Prostate gland (tissue), 2 donors: ENCODE results near the gene HDAC4. TPM values are rescaled to one million over a fixed set of nuclear protein-coding genes. Genes with fewer than 3 reads are reported as not detected.

Experiments
- DNase-seq: peaks from one replicate; pipeline ENCODE4 v3.0.0-alpha.2; 2019; ENCODE audit warnings: low spot score
- H3K27ac ChIP-seq, 2 donors: fragments of 200-600 bp; sonication (generic); 2 replicates each; pipeline ENCODE4 v1.5.1; 2017 to 2019
- H3K27me3 ChIP-seq: fragments of 200-600 bp; sonication (generic); replicated peaks from 2 replicates; pipeline ENCODE4 v1.5.1; 2019; ENCODE audit not compliant: insufficient read depth
- H3K36me3 ChIP-seq, 2 donors: fragments of 200-600 bp; sonication (generic); 1 replicate in 1 of 2; 2 replicates in 1 of 2; pipeline versions ENCODE4 v1.5.1 to v1.8.1; 2017 to 2019
- H3K4me1 ChIP-seq: fragments of 200-600 bp; sonication (generic); replicated peaks from 2 replicates; pipeline ENCODE4 v1.5.1; 2019
- H3K4me3 ChIP-seq, 2 donors: fragments of 200-600 bp; sonication (generic); 2 replicates each; pipeline ENCODE4 v1.5.1; 2017 to 2019
- H3K9me3 ChIP-seq: fragments of 200-600 bp; sonication (generic); 2 replicates; pipeline ENCODE4 v1.5.1; 2017
- POLR2A ChIP-seq: fragments of 450-650 bp; IDR thresholded peaks from one replicate; pipeline ENCODE4 v1.6.1; 2016; ENCODE audit warnings: antibody characterized with exemption, mild to moderate bottlenecking
- POLR2AphosphoS5 ChIP-seq: sonication (generic); formaldehyde crosslinking; IDR thresholded peaks from one replicate; pipeline ENCODE4 v1.6.1; 2017; ENCODE audit warnings: antibody characterized with exemption
- WGBS: methylation state at CpG from one replicate; pipeline ENCODE4 v1.1.5; 2018; 5-methylcytosine and 5-hydroxymethylcytosine counted together
- intact Hi-C: fragments of 100-400 bp; cut with DNase I; formaldehyde crosslinking; loops from one replicate; pipeline ENCODE4 v1.14.2; 2022
- total RNA-seq, 2 donors: library from RNA; depleted of rRNA; stranded (reverse); fragments of >200 nt; gene quantifications; one replicate each; pipeline ENCODE4 v1.1.0, GENCODE V29; 2016
- TF ChIP-seq, protein P1 (sequence below), 4 experiments: fragments of 200-600 bp in 2 of 4; fragments of 450-650 bp in 2 of 4; sonication (generic) in 2 of 4; IDR thresholded peaks; 1 replicate in 3 of 4; 2 replicates in 1 of 4; pipeline ENCODE4 v1.5.1; 2016 to 2019; ENCODE audit warnings: antibody characterized with exemption in 4 of 4, mild to moderate bottlenecking in 2 of 4, moderate library complexity in 2 of 4

The HDAC4 gene
- total RNA-seq, 2 donors from 2014 or later = 41.8 to 44.2 TPM

- Histone ChIP-seq H3K4me1 (no peaks in the 10 kb centered on the region), H3K27ac (no peak overlapping the region), H3K9me3 (no peaks in the 10 kb centered on the region), H3K36me3 (peaks cover 0 to 5% of the 10 kb centered on the region in 2 donors), H3K4me3 (no peak overlapping the region), H3K27me3 (no peaks in the 10 kb centered on the region)
- WGBS = 96% methylated on average over 14 of the region's 14 CpGs
- TF ChIP-seq POLR2A (no peak), POLR2AphosphoS5 (no peak)
- TF ChIP-seq, protein P1, sequence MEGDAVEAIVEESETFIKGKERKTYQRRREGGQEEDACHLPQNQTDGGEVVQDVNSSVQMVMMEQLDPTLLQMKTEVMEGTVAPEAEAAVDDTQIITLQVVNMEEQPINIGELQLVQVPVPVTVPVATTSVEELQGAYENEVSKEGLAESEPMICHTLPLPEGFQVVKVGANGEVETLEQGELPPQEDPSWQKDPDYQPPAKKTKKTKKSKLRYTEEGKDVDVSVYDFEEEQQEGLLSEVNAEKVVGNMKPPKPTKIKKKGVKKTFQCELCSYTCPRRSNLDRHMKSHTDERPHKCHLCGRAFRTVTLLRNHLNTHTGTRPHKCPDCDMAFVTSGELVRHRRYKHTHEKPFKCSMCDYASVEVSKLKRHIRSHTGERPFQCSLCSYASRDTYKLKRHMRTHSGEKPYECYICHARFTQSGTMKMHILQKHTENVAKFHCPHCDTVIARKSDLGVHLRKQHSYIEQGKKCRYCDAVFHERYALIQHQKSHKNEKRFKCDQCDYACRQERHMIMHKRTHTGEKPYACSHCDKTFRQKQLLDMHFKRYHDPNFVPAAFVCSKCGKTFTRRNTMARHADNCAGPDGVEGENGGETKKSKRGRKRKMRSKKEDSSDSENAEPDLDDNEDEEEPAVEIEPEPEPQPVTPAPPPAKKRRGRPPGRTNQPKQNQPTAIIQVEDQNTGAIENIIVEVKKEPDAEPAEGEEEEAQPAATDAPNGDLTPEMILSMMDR (IDR thresholded peaks at IDR 0.05) = no peak
- DNase-seq = no peak
- intact Hi-C loops = no loop called here
Observed at GRCh38 chr2:239184968-239185903, 215.6 kb downstream of the HDAC4 start.

GRCh38 chr2:239184179-239184578 lies 216.6 kb downstream of the HDAC4 start:
- no peaks in the 10 kb centered on the region for H3K4me1 ChIP-seq
- no peak overlapping the region for H3K27ac ChIP-seq
- H3K36me3 ChIP-seq = peaks cover 0 to 5% of the 10 kb centered on the region in 2 donors
- no peaks in the 10 kb centered on the region for H3K27me3 ChIP-seq
- DNase-seq = no peak
- H3K4me3 ChIP-seq = no peak overlapping the region
- 96% methylated on average over 2 of the region's 2 CpGs for WGBS
- TF ChIP-seq POLR2A (no peak), POLR2AphosphoS5 (no peak)
- TF ChIP-seq, protein P1 (IDR thresholded peaks at IDR 0.05) = no peak
- intact Hi-C loops = no loop called here
- H3K9me3 ChIP-seq = no peaks in the 10 kb centered on the region

DNA sequence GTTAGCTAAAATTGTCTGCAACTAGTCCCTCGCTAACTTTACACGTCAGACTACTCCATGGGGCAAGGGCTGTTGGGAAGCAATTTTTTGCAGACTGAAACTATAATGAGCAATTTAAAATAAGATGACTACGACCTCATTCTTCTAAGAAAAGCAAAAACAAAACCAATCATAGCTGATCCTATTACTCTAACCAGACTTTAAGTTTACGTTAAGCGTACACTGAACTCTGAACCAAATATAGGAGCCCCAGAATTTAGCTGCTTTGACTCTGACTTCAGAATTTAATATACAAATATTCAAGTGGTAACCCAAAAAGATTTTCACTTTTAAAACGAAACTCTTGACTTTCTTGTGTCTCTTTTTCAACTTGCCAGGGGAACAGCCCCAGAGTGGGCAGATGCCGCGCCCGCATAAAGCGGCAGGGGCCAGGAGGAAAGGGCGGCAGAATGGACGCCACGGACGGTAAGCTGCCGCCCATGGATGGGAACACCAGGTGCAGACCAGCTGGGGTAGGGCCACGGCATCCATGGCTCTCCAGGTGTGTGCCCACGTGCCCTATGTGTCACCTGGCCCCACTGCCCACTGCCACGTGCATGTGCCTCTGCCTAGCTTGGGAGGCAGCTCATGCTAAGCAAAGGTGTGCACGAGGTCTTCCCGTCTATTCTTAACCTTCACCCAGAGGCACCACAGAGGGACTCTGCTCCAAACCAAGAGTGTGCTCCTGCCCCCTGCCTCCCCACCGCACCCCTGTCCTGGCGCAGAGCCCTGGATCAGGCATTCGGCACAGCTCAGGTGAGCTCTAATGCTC lies 217.6 kb downstream of the HDAC4 start:
- no peaks in the 10 kb centered on the region for H3K27me3 ChIP-seq
- no peaks in the 10 kb centered on the region for H3K4me1 ChIP-seq
- no peak for DNase-seq
- H3K9me3 ChIP-seq = no peaks in the 10 kb centered on the region
- no peak overlapping the region for H3K27ac ChIP-seq
- intact Hi-C loops = no loop called here
- TF ChIP-seq POLR2AphosphoS5 (no peak), POLR2A (no peak)
- TF ChIP-seq, protein P1 (IDR thresholded peaks at IDR 0.05) = no peak
- no peak overlapping the region for H3K4me3 ChIP-seq
- WGBS = 93% methylated on average over 23 of the region's 23 CpGs
- H3K36me3 ChIP-seq = no peaks in the 10 kb centered on the region

DNA sequence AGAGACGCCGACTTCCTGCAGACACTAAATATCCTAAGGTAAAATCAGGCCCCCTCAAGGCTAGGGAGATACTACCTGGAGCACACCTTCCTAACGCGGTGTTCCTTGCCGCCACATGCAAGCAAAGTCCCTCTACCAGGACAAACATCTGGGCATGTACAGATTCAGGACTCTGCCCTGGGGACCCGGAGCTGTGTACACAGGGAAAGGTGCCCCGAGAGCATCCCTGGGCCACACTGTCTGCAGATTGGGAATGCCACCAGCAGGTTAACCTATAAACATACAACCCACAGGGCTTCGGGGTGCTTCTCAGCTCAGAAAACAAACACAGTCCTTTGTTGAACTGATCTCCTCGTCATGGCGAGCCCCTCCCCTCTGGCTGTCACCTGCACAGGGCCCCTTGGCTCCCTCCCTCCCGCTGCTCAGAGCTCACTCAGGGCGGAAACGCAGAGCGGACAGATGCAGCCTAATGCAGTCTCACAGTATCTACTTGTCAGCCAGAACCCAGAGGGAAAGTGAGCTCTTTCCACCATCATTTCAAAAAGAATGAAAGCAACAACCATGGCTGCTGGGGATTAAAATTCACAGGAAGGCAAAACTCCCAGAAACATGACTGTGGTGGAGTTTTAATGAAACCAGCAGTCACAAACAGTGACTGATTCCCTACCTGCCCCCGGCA lies 218.8 kb downstream of the HDAC4 start:
- Histone ChIP-seq H3K4me1 (no peaks in the 10 kb centered on the region), H3K9me3 (no peaks in the 10 kb centered on the region), H3K27ac (no peak overlapping the region), H3K4me3 (no peak overlapping the region), H3K36me3 (no peaks in the 10 kb centered on the region), H3K27me3 (no peaks in the 10 kb centered on the region)
- WGBS = 49% methylated on average over 15 of the region's 15 CpGs
- intact Hi-C loops = no loop called here
- TF ChIP-seq POLR2AphosphoS5 = no peak
- TF ChIP-seq, protein P1 (IDR thresholded peaks at IDR 0.05) = no peak
- TF ChIP-seq POLR2A = no peak
- no peak for DNase-seq
